ENCODE measurements around the gene SKIC8.

Gene SKIC8

DNA sequence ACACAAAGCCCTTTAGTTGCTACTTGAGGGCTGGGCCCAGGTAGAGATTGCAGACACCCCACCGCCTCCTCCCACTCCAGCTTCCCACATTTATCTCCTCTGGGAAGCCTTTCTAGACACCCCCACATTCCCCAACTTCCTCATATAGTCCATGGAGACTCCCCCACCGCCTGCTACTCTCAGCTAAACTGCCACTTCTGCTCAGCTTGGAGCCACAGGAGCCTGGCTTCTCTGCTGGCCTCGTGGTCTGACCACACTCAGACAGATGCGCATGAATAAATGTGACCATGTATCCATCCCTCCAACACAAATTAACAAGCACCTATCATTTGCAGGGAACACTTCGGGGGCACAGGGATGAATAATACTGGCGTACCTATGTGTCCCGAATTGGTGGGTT, 54.5 kb downstream of the SKIC8 start:
- Histone ChIP-seq H3K27ac (ENCODE audit: low read depth, low read length, poor library complexity, severe bottlenecking) (no peak overlapping the region), H2AFZ (ENCODE audit: low read length) (no peak overlapping the region), H4K20me1 (ENCODE audit: insufficient read depth, low read length) (no peaks in the 10 kb centered on the region), H3K9me3 (ENCODE audit: low read length) (no peaks in the 10 kb centered on the region), H3K4me3 (ENCODE audit: low read depth, low read length, poor library complexity, severe bottlenecking) (no peak overlapping the region), H3K36me3 (ENCODE audit: insufficient read depth, low read length) (no peaks in the 10 kb centered on the region), H3K4me2 (ENCODE audit: low read length) (no peak overlapping the region), H3K27me3 (ENCODE audit: insufficient read depth, low read length) (no peaks in the 10 kb centered on the region), H3K79me2 (ENCODE audit: insufficient read depth, low read length) (no peaks in the 10 kb centered on the region), H3K9ac (ENCODE audit: low read length) (no peak overlapping the region), H3K9me2 (ENCODE audit: low read depth, low read length) (no peaks in the 10 kb centered on the region), H3F3A (ENCODE audit: insufficient read depth, low read length) (no peaks in the 10 kb centered on the region), H3K4me1 (ENCODE audit: insufficient read depth, low read length, severe bottlenecking) (no peaks in the 10 kb centered on the region)
- TF ChIP-seq CTCF (IDR thresholded peaks at IDR 0.05; ENCODE audit: low read length) (no peak), EZH2 (IDR thresholded peaks at IDR 0.05; ENCODE audit: borderline replicate concordance, low read length) (no peak)

GRCh38 chr15:78244101-78244500, 55.3 kb downstream of the SKIC8 start:
- Histone ChIP-seq H3K9me3 (ENCODE audit: low read length) (no peaks in the 10 kb centered on the region), H2AFZ (ENCODE audit: low read length) (no peak overlapping the region), H3K4me1 (ENCODE audit: insufficient read depth, low read length, severe bottlenecking) (no peaks in the 10 kb centered on the region), H3K4me2 (ENCODE audit: low read length) (no peak overlapping the region), H3K79me2 (ENCODE audit: insufficient read depth, low read length) (no peaks in the 10 kb centered on the region), H3F3A (ENCODE audit: insufficient read depth, low read length) (no peaks in the 10 kb centered on the region), H3K9me2 (ENCODE audit: low read depth, low read length) (no peaks in the 10 kb centered on the region), H4K20me1 (ENCODE audit: insufficient read depth, low read length) (no peaks in the 10 kb centered on the region), H3K4me3 (ENCODE audit: low read depth, low read length, poor library complexity, severe bottlenecking) (no peak overlapping the region), H3K9ac (ENCODE audit: low read length) (no peak overlapping the region), H3K27me3 (ENCODE audit: insufficient read depth, low read length) (no peaks in the 10 kb centered on the region), H3K27ac (ENCODE audit: low read depth, low read length, poor library complexity, severe bottlenecking) (no peak overlapping the region), H3K36me3 (ENCODE audit: insufficient read depth, low read length) (no peaks in the 10 kb centered on the region)
- TF ChIP-seq CTCF (IDR thresholded peaks at IDR 0.05; ENCODE audit: low read length) = no peak
- no peak for TF ChIP-seq EZH2 (IDR thresholded peaks at IDR 0.05; ENCODE audit: borderline replicate concordance, low read length)

GRCh38 chr15:78243491-78243941, 55.9 kb downstream of the SKIC8 start:
- no peak for TF ChIP-seq CTCF (IDR thresholded peaks at IDR 0.05; ENCODE audit: low read length)
- TF ChIP-seq EZH2 (IDR thresholded peaks at IDR 0.05; ENCODE audit: borderline replicate concordance, low read length) = no peak
- Histone ChIP-seq H3F3A (ENCODE audit: insufficient read depth, low read length) (no peaks in the 10 kb centered on the region), H3K4me1 (ENCODE audit: insufficient read depth, low read length, severe bottlenecking) (no peaks in the 10 kb centered on the region), H3K36me3 (ENCODE audit: insufficient read depth, low read length) (no peaks in the 10 kb centered on the region), H3K9ac (ENCODE audit: low read length) (no peak overlapping the region), H3K4me2 (ENCODE audit: low read length) (no peak overlapping the region), H2AFZ (ENCODE audit: low read length) (no peak overlapping the region), H3K9me3 (ENCODE audit: low read length) (no peaks in the 10 kb centered on the region), H3K9me2 (ENCODE audit: low read depth, low read length) (no peaks in the 10 kb centered on the region), H4K20me1 (ENCODE audit: insufficient read depth, low read length) (no peaks in the 10 kb centered on the region), H3K27me3 (ENCODE audit: insufficient read depth, low read length) (no peaks in the 10 kb centered on the region), H3K27ac (ENCODE audit: low read depth, low read length, poor library complexity, severe bottlenecking) (no peak overlapping the region), H3K4me3 (ENCODE audit: low read depth, low read length, poor library complexity, severe bottlenecking) (no peak overlapping the region), H3K79me2 (ENCODE audit: insufficient read depth, low read length) (no peaks in the 10 kb centered on the region)

Measured in OCI-LY1 (cell line).